Breast epithelium (tissue), 4 donors: ENCODE data around the gene ITPRID2. TPM values are rescaled to one million over a fixed set of nuclear protein-coding genes. Genes with fewer than 3 reads are reported as not detected.

Experiments used
- DNase-seq, 2 donors: peaks; one replicate each; pipeline ENCODE4 v3.0.0-alpha.2; 2019; ENCODE audit warnings: low spot score in 2 of 2
- H3K27ac ChIP-seq, 2 donors: fragments of 200-600 bp; sonication (generic) in 1 of 2; one replicate each; pipeline ENCODE4 v1.5.1; 2016 to 2019; ENCODE audit warnings: mild to moderate bottlenecking in 1 of 2
- H3K27me3 ChIP-seq, 2 donors: fragments of 200-600 bp; sonication (generic) in 1 of 2; one replicate each; pipeline versions ENCODE4 v1.5.1 to v1.6.0; 2017 to 2019; ENCODE audit warnings: control low read depth in 1 of 2, mild to moderate bottlenecking in 1 of 2
- H3K36me3 ChIP-seq: fragments of 200-600 bp; one replicate; pipeline ENCODE4 v1.5.1; 2019
- H3K4me1 ChIP-seq, 2 donors: fragments of 200-600 bp; sonication (generic); one replicate each; pipeline ENCODE4 v1.5.1; 2016 to 2019; ENCODE audit warnings: control low read depth in 1 of 2
- H3K4me3 ChIP-seq, 3 donors: fragments of 200-600 bp; sonication (generic); 1 replicate in 2 of 3; 2 replicates in 1 of 3; pipeline ENCODE4 v1.5.1; 2016 to 2019; ENCODE audit warnings: mild to moderate bottlenecking in 3 of 3, moderate library complexity in 2 of 3
- H3K9me3 ChIP-seq, 2 donors: fragments of 200-600 bp; sonication (generic) in 1 of 2; one replicate each; pipeline ENCODE4 v1.5.1; 2016 to 2019; ENCODE audit warnings: control low read depth in 1 of 2
- POLR2A ChIP-seq: fragments of 450-650 bp; IDR thresholded peaks from one replicate; pipeline ENCODE4 v1.6.1; 2016; ENCODE audit warnings: antibody characterized with exemption, mild to moderate bottlenecking, moderate library complexity
- POLR2AphosphoS5 ChIP-seq, 3 donors: sonication (generic); formaldehyde crosslinking; IDR thresholded peaks; one replicate each; pipeline ENCODE4 v1.6.1; 2017; ENCODE audit warnings: antibody characterized with exemption in 3 of 3
- intact Hi-C: fragments of 100-400 bp; cut with DNase I; formaldehyde crosslinking; loops from one replicate; pipeline ENCODE4 v1.15.1; 2023; ENCODE audit warnings: low total_unique reads
- total RNA-seq, 3 donors: library from RNA; depleted of rRNA; stranded (reverse); fragments of >200 nt; gene quantifications; one replicate each; pipeline ENCODE4 v1.1.0, GENCODE V29; 2016
- TF ChIP-seq, protein P1 (sequence below), 3 donors: fragments of 450-650 bp; IDR thresholded peaks; one replicate each; pipeline ENCODE4 v1.5.1; 2016 to 2017; ENCODE audit warnings: antibody characterized with exemption in 3 of 3, mild to moderate bottlenecking in 3 of 3, moderate library complexity in 3 of 3

Gene ITPRID2
- total RNA-seq, 3 donors from 2014 or later: 67.2 to 170 (median 98.9) TPM

DNA sequence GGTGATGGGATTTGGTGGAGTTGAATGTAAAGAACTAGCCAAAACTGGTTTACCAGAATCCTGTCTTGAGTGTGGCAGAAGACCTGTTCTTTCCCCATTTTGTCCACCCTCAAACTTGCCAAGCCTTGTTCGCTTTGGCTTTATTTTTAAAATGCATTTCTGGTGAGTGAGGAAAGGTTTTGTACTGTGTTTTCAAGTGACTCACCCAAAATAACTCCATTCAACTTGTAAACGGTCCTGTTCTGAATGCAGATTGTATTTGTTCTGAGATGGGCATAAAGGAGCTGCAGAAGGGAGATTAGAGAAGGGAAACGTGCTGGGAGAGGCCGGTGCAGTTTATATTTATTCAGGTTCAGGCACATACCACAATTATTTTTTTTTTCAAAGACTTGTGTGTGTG lies 5.3 kb upstream of the ITPRID2 start:
- Histone ChIP-seq H3K27me3 (no peaks in the 10 kb centered on the region), H3K27ac (no peak overlapping the region), H3K36me3 (no peaks in the 10 kb centered on the region), H3K9me3 (no peaks in the 10 kb centered on the region), H3K4me1 (peaks cover 0 to 7% of the 10 kb centered on the region in 2 donors), H3K4me3 (no peak overlapping the region)
- no peak for DNase-seq
- intact Hi-C loops: no loop called here
- TF ChIP-seq POLR2AphosphoS5 (IDR thresholded peaks at IDR 0.05) (no peak), POLR2A (no peak)
- TF ChIP-seq, protein P1, sequence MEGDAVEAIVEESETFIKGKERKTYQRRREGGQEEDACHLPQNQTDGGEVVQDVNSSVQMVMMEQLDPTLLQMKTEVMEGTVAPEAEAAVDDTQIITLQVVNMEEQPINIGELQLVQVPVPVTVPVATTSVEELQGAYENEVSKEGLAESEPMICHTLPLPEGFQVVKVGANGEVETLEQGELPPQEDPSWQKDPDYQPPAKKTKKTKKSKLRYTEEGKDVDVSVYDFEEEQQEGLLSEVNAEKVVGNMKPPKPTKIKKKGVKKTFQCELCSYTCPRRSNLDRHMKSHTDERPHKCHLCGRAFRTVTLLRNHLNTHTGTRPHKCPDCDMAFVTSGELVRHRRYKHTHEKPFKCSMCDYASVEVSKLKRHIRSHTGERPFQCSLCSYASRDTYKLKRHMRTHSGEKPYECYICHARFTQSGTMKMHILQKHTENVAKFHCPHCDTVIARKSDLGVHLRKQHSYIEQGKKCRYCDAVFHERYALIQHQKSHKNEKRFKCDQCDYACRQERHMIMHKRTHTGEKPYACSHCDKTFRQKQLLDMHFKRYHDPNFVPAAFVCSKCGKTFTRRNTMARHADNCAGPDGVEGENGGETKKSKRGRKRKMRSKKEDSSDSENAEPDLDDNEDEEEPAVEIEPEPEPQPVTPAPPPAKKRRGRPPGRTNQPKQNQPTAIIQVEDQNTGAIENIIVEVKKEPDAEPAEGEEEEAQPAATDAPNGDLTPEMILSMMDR (IDR thresholded peaks at IDR 0.05): no peak

DNA sequence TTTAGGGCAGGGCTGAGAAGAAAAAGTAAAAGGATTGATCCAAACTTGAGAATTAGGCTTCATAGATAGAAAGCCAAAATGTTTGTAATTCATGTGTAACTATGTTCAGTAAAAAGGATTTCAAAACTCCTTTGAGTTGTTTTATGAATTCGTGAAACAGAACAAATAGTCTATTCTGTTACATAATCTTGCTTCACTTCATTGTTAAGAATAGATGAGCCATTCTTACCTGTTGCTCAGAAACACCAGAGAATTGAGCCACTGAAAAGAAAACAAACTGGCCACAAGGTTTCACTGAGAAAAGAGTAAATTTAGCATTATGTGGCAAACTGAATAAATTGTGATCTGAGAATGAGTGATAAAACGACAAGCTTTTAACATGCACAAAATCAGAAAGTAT lies 4.5 kb upstream of the ITPRID2 start:
- Histone ChIP-seq H3K36me3 (no peaks in the 10 kb centered on the region), H3K27ac (peak overlapping the region in 1 of 2 donors; percentile 34), H3K4me1 (peaks cover 0 to 7% of the 10 kb centered on the region in 2 donors), H3K27me3 (no peaks in the 10 kb centered on the region), H3K9me3 (no peaks in the 10 kb centered on the region), H3K4me3 (no peak overlapping the region)
- TF ChIP-seq POLR2A (no peak), POLR2AphosphoS5 (IDR thresholded peaks at IDR 0.05) (no peak)
- TF ChIP-seq, protein P1 (IDR thresholded peaks at IDR 0.05): no peak
- intact Hi-C loops: no loop called here
- no peak for DNase-seq

DNA sequence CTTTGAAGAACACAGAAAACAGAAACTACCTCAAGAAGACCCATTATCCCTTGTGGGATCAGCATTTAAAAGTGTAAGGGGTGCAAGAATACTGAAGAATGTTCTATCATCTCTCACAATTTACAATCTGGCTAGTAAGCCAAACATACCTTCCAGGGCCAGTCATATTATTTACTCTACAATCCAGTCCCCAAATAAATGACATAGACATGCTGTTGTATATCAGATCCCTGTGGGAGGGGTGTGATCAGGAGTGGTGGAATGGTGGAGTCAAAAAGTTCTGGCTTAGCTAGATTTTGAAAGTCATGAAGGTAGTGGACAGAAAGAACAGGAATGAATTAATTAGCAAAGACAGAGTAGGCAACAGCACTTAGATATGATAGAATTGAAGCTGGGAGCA lies 1.8 kb upstream of the ITPRID2 start:
- Histone ChIP-seq H3K27me3 (no peaks in the 10 kb centered on the region), H3K36me3 (no peaks in the 10 kb centered on the region), H3K9me3 (no peaks in the 10 kb centered on the region), H3K27ac (no peak overlapping the region), H3K4me1 (peaks cover 0 to 7% of the 10 kb centered on the region in 2 donors), H3K4me3 (no peak overlapping the region)
- no peak for DNase-seq
- intact Hi-C loops: no loop called here
- no peak for TF ChIP-seq POLR2A
- TF ChIP-seq, protein P1 (IDR thresholded peaks at IDR 0.05): no peak
- no peak for TF ChIP-seq POLR2AphosphoS5 (IDR thresholded peaks at IDR 0.05)

DNA sequence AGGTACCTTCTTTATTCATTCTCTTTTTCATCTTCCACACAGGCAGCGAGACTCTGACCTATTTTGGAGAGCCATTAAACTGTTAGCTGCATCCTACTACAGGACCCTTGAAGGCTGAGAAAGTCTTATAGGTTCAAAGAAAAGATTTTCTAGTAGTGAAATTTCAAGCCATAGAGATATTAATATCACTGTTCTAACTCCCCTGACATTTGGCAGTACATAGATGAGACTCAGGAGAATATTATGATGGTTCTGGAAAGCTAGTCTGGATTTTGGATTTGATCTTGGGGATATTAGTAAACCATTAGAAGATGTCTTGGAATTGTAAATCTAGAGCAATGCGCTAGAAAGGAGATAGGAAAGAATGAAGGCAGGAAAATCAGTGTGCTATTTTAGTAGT lies 1.3 kb upstream of the ITPRID2 start:
- intact Hi-C loops: no loop called here
- Histone ChIP-seq H3K27me3 (no peaks in the 10 kb centered on the region), H3K4me3 (no peak overlapping the region), H3K27ac (no peak overlapping the region), H3K9me3 (no peaks in the 10 kb centered on the region), H3K36me3 (no peaks in the 10 kb centered on the region), H3K4me1 (peaks cover 0 to 7% of the 10 kb centered on the region in 2 donors)
- no peak for DNase-seq
- TF ChIP-seq POLR2A (no peak), POLR2AphosphoS5 (IDR thresholded peaks at IDR 0.05) (no peak)
- TF ChIP-seq, protein P1 (IDR thresholded peaks at IDR 0.05): no peak

DNA sequence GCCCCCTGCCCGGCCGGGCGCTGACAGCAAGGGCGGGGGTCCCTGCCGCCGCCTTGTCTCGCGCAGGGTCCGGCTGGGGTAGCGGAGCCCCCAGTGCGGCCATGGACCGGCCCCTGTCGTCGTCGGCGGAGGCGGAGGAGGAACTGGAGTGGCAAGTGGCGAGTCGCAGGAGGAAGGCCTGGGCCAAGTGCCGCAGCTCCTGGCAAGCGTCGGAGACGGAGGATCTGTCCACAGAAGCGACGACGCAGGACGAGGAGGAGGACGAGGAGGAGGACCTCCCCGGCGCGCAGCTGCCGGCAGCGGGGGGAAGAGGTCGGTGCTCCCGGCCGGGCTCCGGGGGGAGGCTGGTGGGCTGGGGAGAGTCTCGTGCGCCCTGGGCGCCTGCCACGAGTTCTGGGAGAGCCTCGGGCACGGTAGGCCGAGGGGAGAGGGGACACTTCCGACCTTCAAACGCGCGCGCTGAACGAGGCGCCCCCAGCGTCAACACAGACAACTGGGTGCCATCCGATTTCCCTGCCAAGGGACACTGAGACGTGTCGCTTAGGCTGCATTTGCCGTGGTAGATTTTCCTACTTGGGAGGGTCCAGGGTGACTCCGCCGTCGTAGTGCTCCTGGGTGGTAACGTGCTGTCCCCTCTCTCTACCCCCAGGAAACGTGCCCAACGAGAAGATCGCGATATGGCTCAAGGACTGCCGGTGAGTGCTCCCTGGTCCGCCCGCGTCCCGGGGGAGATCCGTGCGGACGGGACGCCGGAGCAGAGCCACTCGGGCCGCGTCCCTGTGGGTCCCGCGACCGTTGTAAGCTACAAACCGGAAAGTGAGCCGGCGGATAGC lies 652 bp downstream of the ITPRID2 start:
- H3K9me3 ChIP-seq: no peaks in the 10 kb centered on the region
- peak overlapping the region; percentile 97 for H3K27ac ChIP-seq
- peaks cover 0 to 7% of the 10 kb centered on the region in 2 donors for H3K4me1 ChIP-seq
- intact Hi-C loops: no loop called here
- peak overlapping the region; percentile 62 to 91 (median 84) for H3K4me3 ChIP-seq
- no peaks in the 10 kb centered on the region for H3K27me3 ChIP-seq
- no peaks in the 10 kb centered on the region for H3K36me3 ChIP-seq
- peak; percentile 46 to 66 for DNase-seq
- TF ChIP-seq, protein P1 (IDR thresholded peaks at IDR 0.05): peak in 2 of 3 donors; percentile 9 to 16
- TF ChIP-seq POLR2AphosphoS5 (IDR thresholded peaks at IDR 0.05) (peak; percentile 43 to 64 (median 56)), POLR2A (peak; percentile 13)
